DOHH2 (cell line): Measurements from ENCODE around the gene TUBB3.

ENCODE experiments used
- H3F3A ChIP-seq: fragments of 200-600 bp; sonication (generic), shearing (Covaris generic); 2 replicates; pipeline ENCODE4 v1.6.0; 2016; ENCODE audit warnings: antibody characterized with exemption, mild to moderate bottlenecking; ENCODE audit not compliant: control insufficient read depth, insufficient read depth
- H3K27ac ChIP-seq: fragments of 200-600 bp; sonication (generic); 2 replicates; pipeline ENCODE4 v1.5.1; 2014; ENCODE audit warnings: low read depth, mild to moderate bottlenecking, low read length, moderate library complexity
- H3K27me3 ChIP-seq: fragments of 200-600 bp; sonication (generic); 2 replicates; pipeline ENCODE4 v1.6.1; 2014; ENCODE audit warnings: mild to moderate bottlenecking, low read length, mixed read lengths; ENCODE audit not compliant: control insufficient read depth
- H3K36me3 ChIP-seq: fragments of 200-600 bp; sonication (generic); 2 replicates; pipeline ENCODE4 v1.6.1; 2014; ENCODE audit warnings: mild to moderate bottlenecking, low read length, moderate library complexity, mixed read lengths; ENCODE audit not compliant: control insufficient read depth
- H3K4me1 ChIP-seq: fragments of 200-600 bp; sonication (generic); 2 replicates; pipeline ENCODE4 v1.6.1; 2014; ENCODE audit warnings: mild to moderate bottlenecking, low read length, mixed read lengths; ENCODE audit not compliant: control insufficient read depth
- H3K4me2 ChIP-seq: fragments of 200-600 bp; sonication (generic); 2 replicates; pipeline ENCODE4 v1.6.0; 2014; ENCODE audit warnings: mild to moderate bottlenecking, low read length, moderate library complexity
- H3K4me3 ChIP-seq: fragments of 200-600 bp; sonication (generic); 2 replicates; pipeline ENCODE4 v1.5.1; 2014; ENCODE audit warnings: mild to moderate bottlenecking, low read length, mixed read lengths
- H3K79me2 ChIP-seq: fragments of 200-600 bp; sonication (generic); 2 replicates; pipeline ENCODE4 v1.6.1; 2014; ENCODE audit warnings: mild to moderate bottlenecking, low read length, mixed read lengths; ENCODE audit not compliant: control insufficient read depth
- H3K9me2 ChIP-seq: fragments of 200-600 bp; sonication (generic); replicated peaks from 2 replicates; pipeline ENCODE4 v1.6.1; 2014; ENCODE audit warnings: mild to moderate bottlenecking, low read length, mixed read lengths; ENCODE audit not compliant: control insufficient read depth
- H3K9me3 ChIP-seq: fragments of 200-600 bp; sonication (generic); 2 replicates; pipeline ENCODE4 v1.6.1; 2014; ENCODE audit warnings: antibody characterized with exemption, low read length, mixed read lengths; ENCODE audit not compliant: control insufficient read depth, insufficient read depth
- H4K20me1 ChIP-seq: fragments of 200-600 bp; sonication (generic); 2 replicates; pipeline ENCODE4 v1.6.0; 2014; ENCODE audit warnings: low read depth, mild to moderate bottlenecking, antibody characterized with exemption, low read length, moderate library complexity; ENCODE audit not compliant: control insufficient read depth, insufficient read depth
- CTCF ChIP-seq: fragments of 200-600 bp; sonication (generic); IDR thresholded peaks from one replicate; pipeline ENCODE4 v1.5.1; 2014; ENCODE audit warnings: antibody characterized with exemption, mild to moderate bottlenecking, low read depth, low read length; ENCODE audit not compliant: poor library complexity, severe bottlenecking
- EZH2phosphoT487 ChIP-seq: fragments of 200-600 bp; sonication (generic); IDR thresholded peaks from 2 replicates; pipeline ENCODE4 v1.6.1; 2017; ENCODE audit warnings: borderline replicate concordance, mild to moderate bottlenecking, antibody characterized with exemption, low read length, moderate library complexity, mixed read lengths

Gene TUBB3

GRCh38 chr16:89893642-89894548, 29.2 kb upstream of the TUBB3 start:
- Histone ChIP-seq H3K4me3 (no peak overlapping the region), H3F3A (no peaks in the 10 kb centered on the region)

GRCh38 chr16:89895482-89896250, 27.5 kb upstream of the TUBB3 start:
- no peaks in the 10 kb centered on the region for H3K9me2 ChIP-seq
- no peaks in the 10 kb centered on the region for H4K20me1 ChIP-seq
- no peak overlapping the region for H3K4me3 ChIP-seq
- H3K4me2 ChIP-seq, result no peak overlapping the region
- no peak overlapping the region for H3K27ac ChIP-seq
- no peaks in the 10 kb centered on the region for H3K9me3 ChIP-seq
- H3F3A ChIP-seq, result no peaks in the 10 kb centered on the region
- peaks cover 81% of the 10 kb centered on the region for H3K36me3 ChIP-seq
- H3K27me3 ChIP-seq, result no peaks in the 10 kb centered on the region
- no peak for TF ChIP-seq CTCF
- TF ChIP-seq EZH2phosphoT487, result no peak
- peaks cover 3% of the 10 kb centered on the region; the same call in 1 of the 2 replicates for H3K79me2 ChIP-seq
- H3K4me1 ChIP-seq, result no peaks in the 10 kb centered on the region

More at GRCh38 chr16:89893642-89894548, 29.2 kb upstream of the TUBB3 start:
- Histone ChIP-seq H3K27ac (no peak overlapping the region), H3K36me3 (peaks cover 74% of the 10 kb centered on the region), H3K4me1 (no peaks in the 10 kb centered on the region), H4K20me1 (no peaks in the 10 kb centered on the region), H3K27me3 (no peaks in the 10 kb centered on the region), H3K9me2 (no peaks in the 10 kb centered on the region), H3K9me3 (no peaks in the 10 kb centered on the region), H3K79me2 (peaks cover 3% of the 10 kb centered on the region; the same call in 1 of the 2 replicates), H3K4me2 (no peak overlapping the region)
- TF ChIP-seq CTCF, result no peak
- no peak for TF ChIP-seq EZH2phosphoT487

GRCh38 chr16:89897204-89897603, 25.9 kb upstream of the TUBB3 start:
- H3K27ac ChIP-seq, result no peak overlapping the region
- no peaks in the 10 kb centered on the region for H3K79me2 ChIP-seq
- H3K9me3 ChIP-seq, result no peaks in the 10 kb centered on the region
- peaks cover 74% of the 10 kb centered on the region for H3K36me3 ChIP-seq
- H3K4me3 ChIP-seq, result no peak overlapping the region
- no peak overlapping the region for H3K4me2 ChIP-seq
- H3K9me2 ChIP-seq, result no peaks in the 10 kb centered on the region
- H3K4me1 ChIP-seq, result no peaks in the 10 kb centered on the region
- H4K20me1 ChIP-seq, result no peaks in the 10 kb centered on the region
- H3K27me3 ChIP-seq, result no peaks in the 10 kb centered on the region
- TF ChIP-seq EZH2phosphoT487 (no peak), CTCF (no peak)
- no peaks in the 10 kb centered on the region for H3F3A ChIP-seq
